GM12873 (cell line): Measurements from ENCODE around the gene USH1C.

Experiments used
- TF ChIP-seq, protein P1 (sequence below): IDR thresholded peaks from 2 replicates; pipeline ENCODE4 v1.5.1; 2012; ENCODE audit warnings: low read depth, mild to moderate bottlenecking, moderate library complexity, low read length, control low read depth; ENCODE audit not compliant: insufficient read depth; ENCODE audit errors: missing control alignments

The USH1C gene

DNA sequence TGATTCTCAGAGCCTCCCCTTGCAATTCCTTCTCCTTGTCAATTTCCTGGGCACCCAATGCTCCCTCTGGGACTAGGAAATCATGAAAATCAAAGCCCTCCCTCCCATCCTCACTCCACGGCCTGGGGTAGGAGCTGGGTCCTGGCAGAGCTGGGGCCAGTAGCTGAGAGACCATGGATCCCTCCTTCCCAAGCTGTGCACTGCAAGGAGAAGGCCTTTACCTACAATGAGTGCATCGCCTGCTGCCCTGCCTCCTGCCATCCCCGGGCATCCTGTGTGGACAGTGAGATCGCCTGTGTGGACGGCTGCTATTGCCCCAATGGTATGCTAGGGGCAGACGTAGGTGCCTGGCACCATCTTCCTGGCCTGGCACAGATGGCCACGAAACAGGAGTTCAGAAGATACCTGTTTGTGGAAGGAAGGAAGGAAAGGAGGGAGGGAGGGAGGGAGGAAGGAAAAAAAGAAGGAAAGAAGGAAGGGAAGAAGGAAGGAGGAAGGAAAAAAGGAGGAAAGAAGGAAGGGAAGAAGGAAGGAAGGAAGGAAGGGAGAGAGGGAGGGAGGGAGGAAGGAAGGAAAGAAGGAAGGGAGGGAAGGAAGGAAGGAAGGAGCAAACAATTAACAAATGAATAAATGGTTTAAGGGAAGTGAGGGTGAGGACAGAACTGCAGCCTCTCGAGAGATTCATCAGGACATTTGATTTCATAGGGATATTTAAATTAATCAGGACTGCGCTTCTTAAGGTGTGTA is 15.3 kb upstream of the USH1C start:
- TF ChIP-seq, protein P1, sequence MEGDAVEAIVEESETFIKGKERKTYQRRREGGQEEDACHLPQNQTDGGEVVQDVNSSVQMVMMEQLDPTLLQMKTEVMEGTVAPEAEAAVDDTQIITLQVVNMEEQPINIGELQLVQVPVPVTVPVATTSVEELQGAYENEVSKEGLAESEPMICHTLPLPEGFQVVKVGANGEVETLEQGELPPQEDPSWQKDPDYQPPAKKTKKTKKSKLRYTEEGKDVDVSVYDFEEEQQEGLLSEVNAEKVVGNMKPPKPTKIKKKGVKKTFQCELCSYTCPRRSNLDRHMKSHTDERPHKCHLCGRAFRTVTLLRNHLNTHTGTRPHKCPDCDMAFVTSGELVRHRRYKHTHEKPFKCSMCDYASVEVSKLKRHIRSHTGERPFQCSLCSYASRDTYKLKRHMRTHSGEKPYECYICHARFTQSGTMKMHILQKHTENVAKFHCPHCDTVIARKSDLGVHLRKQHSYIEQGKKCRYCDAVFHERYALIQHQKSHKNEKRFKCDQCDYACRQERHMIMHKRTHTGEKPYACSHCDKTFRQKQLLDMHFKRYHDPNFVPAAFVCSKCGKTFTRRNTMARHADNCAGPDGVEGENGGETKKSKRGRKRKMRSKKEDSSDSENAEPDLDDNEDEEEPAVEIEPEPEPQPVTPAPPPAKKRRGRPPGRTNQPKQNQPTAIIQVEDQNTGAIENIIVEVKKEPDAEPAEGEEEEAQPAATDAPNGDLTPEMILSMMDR: no peak

DNA sequence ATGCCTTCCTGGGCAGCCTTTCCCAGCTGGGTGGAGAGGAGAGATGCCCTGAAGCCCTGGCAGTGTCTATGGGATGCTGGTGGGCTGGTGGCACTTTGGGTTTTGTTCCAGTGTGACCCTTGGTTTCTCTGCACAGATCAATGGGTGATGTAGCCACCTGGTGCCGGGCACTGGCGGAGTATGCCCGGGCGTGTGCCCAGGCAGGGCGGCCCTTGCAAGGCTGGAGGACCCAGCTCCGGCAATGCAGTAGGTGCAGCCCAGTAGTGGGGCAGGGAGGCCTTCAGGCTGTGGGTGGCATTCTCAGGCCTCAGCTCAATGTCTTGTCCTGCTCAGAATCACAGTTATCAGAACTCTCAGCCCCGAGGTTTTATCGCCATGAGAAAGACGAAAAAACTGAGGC is 14.7 kb upstream of the USH1C start:
- TF ChIP-seq, protein P1: no peak

GRCh38 chr11:17558025-17558780 is 14.0 kb upstream of the USH1C start:
- TF ChIP-seq, protein P1: no peak

GRCh38 chr11:17556999-17557398 is 12.8 kb upstream of the USH1C start:
- TF ChIP-seq, protein P1: no peak

GRCh38 chr11:17554487-17554886 is 10.3 kb upstream of the USH1C start:
- TF ChIP-seq, protein P1: no peak

GRCh38 chr11:17553249-17553546 is 9.0 kb upstream of the USH1C start:
- TF ChIP-seq, protein P1: no peak

- TF ChIP-seq, protein P1: no peak
Observed at GRCh38 chr11:17552392-17553248, 8.4 kb upstream of the USH1C start.
